Fibroblast of lung (primary cell): Measurements from ENCODE around the gene FAM25A. TPM values are rescaled to one million over a fixed set of nuclear protein-coding genes. Genes with fewer than 3 reads are reported as not detected.
"Not testable (repeated sequence)": the region's sequence is repeated elsewhere in the genome, so short reads cannot be mapped to it uniquely, and the experiment has no call there.

Source experiments
- DNase-seq, 2 donors: peaks; one replicate each; pipeline versions ENCODE4 v3.0.0 to v3.0.0-alpha.2; 2010; ENCODE audit warnings: low read depth in 2 of 2
- H2AFZ ChIP-seq: 2 replicates; pipeline ENCODE4 v1.5.1; 2012; ENCODE audit warnings: low read length, control low read depth, inconsistent platforms
- H3K27ac ChIP-seq: 2 replicates; pipeline ENCODE4 v1.5.1; 2011; ENCODE audit warnings: low read length, control low read depth; ENCODE audit not compliant: insufficient read depth
- H3K27me3 ChIP-seq: 2 replicates; pipeline ENCODE4 v1.5.1; 2011; ENCODE audit warnings: mild to moderate bottlenecking, low read length; ENCODE audit not compliant: control insufficient read depth, insufficient read depth
- H3K36me3 ChIP-seq: 2 replicates; pipeline ENCODE4 v1.5.1; 2011; ENCODE audit warnings: low read length; ENCODE audit not compliant: control insufficient read depth, insufficient read depth
- H3K4me1 ChIP-seq: 2 replicates; pipeline ENCODE4 v1.5.1; 2011; ENCODE audit warnings: low read length; ENCODE audit not compliant: control insufficient read depth, insufficient read depth; ENCODE audit errors: extremely low read depth
- H3K4me2 ChIP-seq: 2 replicates; pipeline ENCODE4 v1.5.1; 2011; ENCODE audit warnings: low read length, control low read depth; ENCODE audit not compliant: insufficient read depth; ENCODE audit errors: extremely low read depth
- H3K4me3 ChIP-seq, 4 experiments: fragments of 200-600 bp in 1 of 4; sonication (generic) in 1 of 4; replicated peaks in 1 of 4; 2 replicates each; pipeline ENCODE4 v1.5.1; 2011 to 2016; ENCODE audit warnings: low read length in 4 of 4, low read depth in 3 of 4, mild to moderate bottlenecking in 3 of 4, control low read depth in 2 of 4, inconsistent platforms in 1 of 4, mixed read lengths in 1 of 4; ENCODE audit not compliant: insufficient read depth in 1 of 4; ENCODE audit errors: control extremely low read depth in 1 of 4
- H3K79me2 ChIP-seq: 2 replicates; pipeline ENCODE4 v1.5.1; 2012; ENCODE audit warnings: mild to moderate bottlenecking, low read length, inconsistent platforms; ENCODE audit not compliant: control insufficient read depth, insufficient read depth
- H3K9ac ChIP-seq: 2 replicates; pipeline ENCODE4 v1.5.1; 2011; ENCODE audit warnings: mild to moderate bottlenecking, low read length, control low read depth; ENCODE audit not compliant: insufficient read depth
- H3K9me3 ChIP-seq: 2 replicates; pipeline ENCODE4 v1.5.1; 2012; ENCODE audit warnings: low read depth, low read length; ENCODE audit not compliant: control insufficient read depth, insufficient read depth
- H4K20me1 ChIP-seq: 2 replicates; pipeline ENCODE4 v1.5.1; 2011; ENCODE audit warnings: low read length; ENCODE audit not compliant: control insufficient read depth, insufficient read depth; ENCODE audit errors: extremely low read depth
- EZH2 ChIP-seq: IDR thresholded peaks from 2 replicates; pipeline ENCODE4 v1.5.1; 2012; ENCODE audit warnings: low read length, control low read depth, mild to moderate bottlenecking; ENCODE audit errors: missing control alignments
- polyA plus RNA-seq, 2 donors: library from polyadenylated mRNA; depleted of rRNA in 1 of 2; stranded (reverse) in 1 of 2; unstranded in 1 of 2; fragments of >200 nt; gene quantifications; 2 replicates each; pipeline ENCODE4 v1.2.1, GENCODE V29; 2011 to 2012; ENCODE audit warnings: missing spikeins in 1 of 2
- total RNA-seq: library from RNA; depleted of rRNA; stranded (reverse); fragments of >200 nt; gene quantifications from 2 replicates; pipeline ENCODE4 v1.2.1, GENCODE V29; 2014
- TF ChIP-seq, protein P1 (sequence below), 2 donors: IDR thresholded peaks in 1 of 2; conservative IDR thresholded peaks in 1 of 2; 1 replicate in 1 of 2; 2 replicates in 1 of 2; pipeline ENCODE4 v1.5.1; 2011 to 2012; ENCODE audit warnings: low read length in 2 of 2, control low read depth in 1 of 2, inconsistent platforms in 1 of 2, low read depth in 1 of 2, mild to moderate bottlenecking in 1 of 2

The FAM25A gene
- total and polyA plus RNA-seq, 2 donors (not counting 1 experiment from before 2014, with no cell fraction given): not detected

GRCh38 chr10:86972613-86973380 is 47.3 kb upstream of the FAM25A start:
- H4K20me1 ChIP-seq: no peaks in the 10 kb centered on the region
- H3K27ac ChIP-seq: no peak overlapping the region
- no peaks in the 10 kb centered on the region for H3K36me3 ChIP-seq
- H3K4me2 ChIP-seq: no peak overlapping the region
- no peak overlapping the region for H3K9ac ChIP-seq
- TF ChIP-seq, protein P1, sequence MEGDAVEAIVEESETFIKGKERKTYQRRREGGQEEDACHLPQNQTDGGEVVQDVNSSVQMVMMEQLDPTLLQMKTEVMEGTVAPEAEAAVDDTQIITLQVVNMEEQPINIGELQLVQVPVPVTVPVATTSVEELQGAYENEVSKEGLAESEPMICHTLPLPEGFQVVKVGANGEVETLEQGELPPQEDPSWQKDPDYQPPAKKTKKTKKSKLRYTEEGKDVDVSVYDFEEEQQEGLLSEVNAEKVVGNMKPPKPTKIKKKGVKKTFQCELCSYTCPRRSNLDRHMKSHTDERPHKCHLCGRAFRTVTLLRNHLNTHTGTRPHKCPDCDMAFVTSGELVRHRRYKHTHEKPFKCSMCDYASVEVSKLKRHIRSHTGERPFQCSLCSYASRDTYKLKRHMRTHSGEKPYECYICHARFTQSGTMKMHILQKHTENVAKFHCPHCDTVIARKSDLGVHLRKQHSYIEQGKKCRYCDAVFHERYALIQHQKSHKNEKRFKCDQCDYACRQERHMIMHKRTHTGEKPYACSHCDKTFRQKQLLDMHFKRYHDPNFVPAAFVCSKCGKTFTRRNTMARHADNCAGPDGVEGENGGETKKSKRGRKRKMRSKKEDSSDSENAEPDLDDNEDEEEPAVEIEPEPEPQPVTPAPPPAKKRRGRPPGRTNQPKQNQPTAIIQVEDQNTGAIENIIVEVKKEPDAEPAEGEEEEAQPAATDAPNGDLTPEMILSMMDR (conservative IDR thresholded peaks at IDR 0.05 in 1 of 2, IDR thresholded peaks at IDR 0.05 in 1 of 2; ENCODE audit: low read depth in 1 of 2, low read length in 2 of 2): no peak
- H3K9me3 ChIP-seq: no peaks in the 10 kb centered on the region
- H3K27me3 ChIP-seq: no peaks in the 10 kb centered on the region
- no peak overlapping the region for H3K4me3 ChIP-seq
- H3K79me2 ChIP-seq: peaks cover 11% of the 10 kb centered on the region
- H3K4me1 ChIP-seq: peaks cover 21% of the 10 kb centered on the region
- no peak overlapping the region for H2AFZ ChIP-seq
- no peak for DNase-seq

DNA sequence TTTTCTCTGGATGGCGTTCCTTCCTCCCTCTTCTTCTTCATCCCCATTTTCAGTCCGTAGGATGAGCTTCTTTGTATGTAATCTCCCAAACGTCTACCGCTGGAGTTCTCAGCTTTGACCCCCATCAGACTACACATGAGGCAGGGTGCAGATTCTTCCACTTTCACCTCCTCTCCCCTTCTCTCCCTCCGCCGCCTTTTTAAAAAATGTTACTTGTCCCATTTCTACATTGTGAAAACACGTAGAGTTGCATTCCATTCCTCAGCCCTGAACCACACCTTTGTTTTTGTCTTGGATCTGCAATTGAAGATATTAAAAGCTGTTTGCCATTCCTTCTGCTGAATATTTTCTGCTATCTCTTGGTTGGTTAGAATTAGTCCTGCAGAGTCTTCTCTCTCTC is 45.6 kb upstream of the FAM25A start:
- Histone ChIP-seq H2AFZ (no peak overlapping the region), H3K9me3 (no peaks in the 10 kb centered on the region), H3K4me3 (no peak overlapping the region), H3K9ac (no peak overlapping the region), H3K4me2 (no peak overlapping the region), H3K79me2 (no peaks in the 10 kb centered on the region), H4K20me1 (no peaks in the 10 kb centered on the region), H3K27me3 (no peaks in the 10 kb centered on the region), H3K36me3 (no peaks in the 10 kb centered on the region), H3K4me1 (peaks cover 11% of the 10 kb centered on the region), H3K27ac (no peak overlapping the region)
- no peak for DNase-seq
- TF ChIP-seq, protein P1 (conservative IDR thresholded peaks at IDR 0.05 in 1 of 2, IDR thresholded peaks at IDR 0.05 in 1 of 2; ENCODE audit: low read depth in 1 of 2, low read length in 2 of 2): no peak
- no peak for TF ChIP-seq EZH2

GRCh38 chr10:86976362-86977056 is 43.6 kb upstream of the FAM25A start:
- Histone ChIP-seq H3K4me3 (no peak overlapping the region), H3K79me2 (no peaks in the 10 kb centered on the region), H2AFZ (no peak overlapping the region), H3K27me3 (no peaks in the 10 kb centered on the region), H3K9ac (no peak overlapping the region), H3K4me2 (no peak overlapping the region), H3K27ac (no peak overlapping the region), H4K20me1 (no peaks in the 10 kb centered on the region), H3K9me3 (no peaks in the 10 kb centered on the region), H3K4me1 (peaks cover 3% of the 10 kb centered on the region), H3K36me3 (no peaks in the 10 kb centered on the region)
- TF ChIP-seq, protein P1 (conservative IDR thresholded peaks at IDR 0.05 in 1 of 2, IDR thresholded peaks at IDR 0.05 in 1 of 2; ENCODE audit: low read depth in 1 of 2, low read length in 2 of 2): no peak
- no peak for TF ChIP-seq EZH2
- no peak for DNase-seq

DNA sequence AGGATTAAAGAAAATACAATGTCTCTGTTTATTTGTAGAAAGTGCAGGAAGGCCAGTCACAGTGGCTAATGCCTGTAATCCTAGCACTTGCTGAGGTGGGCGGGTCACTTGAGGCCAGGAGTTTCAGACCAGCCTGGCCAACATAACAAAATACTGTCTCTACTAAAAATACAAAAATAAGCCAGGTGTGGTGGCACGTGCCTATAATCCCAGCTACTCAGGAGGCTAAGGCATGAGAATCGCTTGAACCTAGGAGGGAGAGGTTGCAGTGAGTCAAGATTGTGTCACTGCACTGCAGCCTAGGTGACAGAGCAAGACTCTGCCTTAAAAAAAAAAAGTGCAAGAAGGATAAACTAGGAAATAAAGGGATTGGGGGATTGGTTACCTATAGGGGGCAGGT is 41.6 kb upstream of the FAM25A start:
- not testable (repeated sequence) for H3K9ac ChIP-seq, H3K4me1 ChIP-seq, H2AFZ ChIP-seq, H3K36me3 ChIP-seq, H3K4me3 ChIP-seq, H3K4me2 ChIP-seq, H3K27ac ChIP-seq, DNase-seq, H3K9me3 ChIP-seq, H3K27me3 ChIP-seq, H3K79me2 ChIP-seq, H4K20me1 ChIP-seq
